ENCODE measurements around the gene IFT43. TPM values are rescaled to one million over a fixed set of nuclear protein-coding genes. Genes with fewer than 3 reads are reported as not detected.

IFT43 gene
- total and polyA plus RNA-seq, 2 donors from 2014 or later: 41.6 to 86.3 TPM

GRCh38 chr14:76123426-76124225 is 138.1 kb downstream of the IFT43 start:
- H3K27me3 ChIP-seq (ENCODE audit: control insufficient read depth, insufficient read depth, low read length): no peaks in the 10 kb centered on the region
- H3K4me1 ChIP-seq (ENCODE audit: control insufficient read depth in 2 of 3, insufficient read depth in 2 of 3, low read depth in 1 of 3, low read length in 3 of 3): no peaks in the 10 kb centered on the region
- DNase-seq (no peak), FAIRE-seq (no peak)
- no peak overlapping the region for H3K4me3 ChIP-seq (ENCODE audit: low read length in 3 of 3)
- no peaks in the 10 kb centered on the region for H3K36me3 ChIP-seq (ENCODE audit: control insufficient read depth in 2 of 3, insufficient read depth in 3 of 3, low read length in 3 of 3)
- H3K27ac ChIP-seq (ENCODE audit: low read depth in 2 of 2, low read length in 2 of 2): no peak overlapping the region
- no peak for TF ChIP-seq CTCF (IDR thresholded peaks at IDR 0.05; ENCODE audit: borderline replicate concordance, extremely low read depth, insufficient read depth)
- intact Hi-C loops (cut with DNase I): no loop called here
- H3K9ac ChIP-seq (ENCODE audit: low read length in 3 of 3): no peak overlapping the region
- no peaks in the 10 kb centered on the region for H3K9me3 ChIP-seq (ENCODE audit: control insufficient read depth in 2 of 3, insufficient read depth in 1 of 3, low read length in 3 of 3)

- H3K27ac ChIP-seq (ENCODE audit: low read depth in 2 of 2, low read length in 2 of 2): no peak overlapping the region
- H3K4me3 ChIP-seq (ENCODE audit: low read length in 3 of 3): no peak overlapping the region
- H3K27me3 ChIP-seq (ENCODE audit: control insufficient read depth, insufficient read depth, low read length): no peaks in the 10 kb centered on the region
- DNase-seq (peak in 4 of 5 donors; percentile 56 to 65 (median 62)), FAIRE-seq (no peak)
- intact Hi-C loops (cut with DNase I): no loop called here
- H3K9me3 ChIP-seq (ENCODE audit: control insufficient read depth in 2 of 3, insufficient read depth in 1 of 3, low read length in 3 of 3): no peaks in the 10 kb centered on the region
- no peaks in the 10 kb centered on the region for H3K36me3 ChIP-seq (ENCODE audit: control insufficient read depth in 2 of 3, insufficient read depth in 3 of 3, low read length in 3 of 3)
- TF ChIP-seq CTCF (IDR thresholded peaks at IDR 0.05; ENCODE audit: borderline replicate concordance, extremely low read depth, insufficient read depth): no peak
- H3K4me1 ChIP-seq (ENCODE audit: control insufficient read depth in 2 of 3, insufficient read depth in 2 of 3, low read depth in 1 of 3, low read length in 3 of 3): no peaks in the 10 kb centered on the region
- no peak overlapping the region for H3K9ac ChIP-seq (ENCODE audit: low read length in 3 of 3)
Measured at GRCh38 chr14:76125511-76125910, 139.9 kb downstream of the IFT43 start.

- intact Hi-C loops (cut with DNase I): no loop called here
- no peak overlapping the region for H3K27ac ChIP-seq (ENCODE audit: low read depth in 2 of 2, low read length in 2 of 2)
- no peaks in the 10 kb centered on the region for H3K27me3 ChIP-seq (ENCODE audit: control insufficient read depth, insufficient read depth, low read length)
- no peaks in the 10 kb centered on the region for H3K36me3 ChIP-seq (ENCODE audit: control insufficient read depth in 2 of 3, insufficient read depth in 3 of 3, low read length in 3 of 3)
- no peak for TF ChIP-seq CTCF (IDR thresholded peaks at IDR 0.05; ENCODE audit: borderline replicate concordance, extremely low read depth, insufficient read depth)
- H3K4me1 ChIP-seq (ENCODE audit: control insufficient read depth in 2 of 3, insufficient read depth in 2 of 3, low read depth in 1 of 3, low read length in 3 of 3): no peaks in the 10 kb centered on the region
- H3K9ac ChIP-seq (ENCODE audit: low read length in 3 of 3): no peak overlapping the region
- FAIRE-seq (no peak), DNase-seq (no peak)
- H3K9me3 ChIP-seq (ENCODE audit: control insufficient read depth in 2 of 3, insufficient read depth in 1 of 3, low read length in 3 of 3): no peaks in the 10 kb centered on the region
- no peak overlapping the region for H3K4me3 ChIP-seq (ENCODE audit: low read length in 3 of 3)
Measured at GRCh38 chr14:76126076-76126475, 140.5 kb downstream of the IFT43 start.

All from kidney (tissue), 14 donors.